ENCODE measurements around the gene TBPL1. TPM values are rescaled to one million over a fixed set of nuclear protein-coding genes. Genes with fewer than 3 reads are reported as not detected.

The TBPL1 gene
- total RNA-seq, 1 experiment from 2014 or later = 40.7 TPM

GRCh38 chr6:133985970-133986369 is 32.9 kb downstream of the TBPL1 start:
- no peaks in the 10 kb centered on the region for H3K27me3 ChIP-seq
- DNase-seq = no peak
- peaks cover 38% of the 10 kb centered on the region for H3K36me3 ChIP-seq
- H3K9me3 ChIP-seq = no peaks in the 10 kb centered on the region
- no peak overlapping the region for H3K4me3 ChIP-seq

- Histone ChIP-seq H3K27me3 (no peaks in the 10 kb centered on the region), H3K36me3 (peaks cover 28% of the 10 kb centered on the region), H3K4me3 (no peak overlapping the region), H3K9me3 (no peaks in the 10 kb centered on the region)
- DNase-seq = no peak
Observed at GRCh38 chr6:133986942-133987341, 33.9 kb downstream of the TBPL1 start.

GRCh38 chr6:133989525-133989924 is 36.5 kb downstream of the TBPL1 start:
- no peak for DNase-seq

GRCh38 chr6:133990321-133990720 is 37.3 kb downstream of the TBPL1 start:
- Histone ChIP-seq H3K27me3 (no peaks in the 10 kb centered on the region), H3K9me3 (no peaks in the 10 kb centered on the region), H3K4me3 (no peak overlapping the region), H3K36me3 (peaks cover 8% of the 10 kb centered on the region)
- DNase-seq = no peak

More at GRCh38 chr6:133989525-133989924, 36.5 kb downstream of the TBPL1 start:
- no peaks in the 10 kb centered on the region for H3K9me3 ChIP-seq
- no peak overlapping the region for H3K4me3 ChIP-seq
- peaks cover 12% of the 10 kb centered on the region for H3K36me3 ChIP-seq
- no peaks in the 10 kb centered on the region for H3K27me3 ChIP-seq

- H3K36me3 ChIP-seq = peaks cover 8% of the 10 kb centered on the region
- DNase-seq = peak; percentile 44
- H3K9me3 ChIP-seq = no peaks in the 10 kb centered on the region
- no peaks in the 10 kb centered on the region for H3K27me3 ChIP-seq
- no peak overlapping the region for H3K4me3 ChIP-seq
Observed at GRCh38 chr6:133991096-133991593, 38.1 kb downstream of the TBPL1 start.

- no peaks in the 10 kb centered on the region for H3K27me3 ChIP-seq
- DNase-seq = no peak
- H3K4me3 ChIP-seq = no peak overlapping the region
- H3K36me3 ChIP-seq = peaks cover 3% of the 10 kb centered on the region; the same call in 1 of the 2 replicates
- no peaks in the 10 kb centered on the region for H3K9me3 ChIP-seq
Observed at GRCh38 chr6:133992992-133993680, 40.1 kb downstream of the TBPL1 start.

GRCh38 chr6:133995296-133995695 is 42.3 kb downstream of the TBPL1 start:
- Histone ChIP-seq H3K27me3 (no peaks in the 10 kb centered on the region), H3K9me3 (no peaks in the 10 kb centered on the region), H3K4me3 (no peak overlapping the region), H3K36me3 (no peaks in the 10 kb centered on the region; the same call in 1 of the 2 replicates)
- no peak for DNase-seq

GRCh38 chr6:133995758-133996157 is 42.7 kb downstream of the TBPL1 start:
- no peak overlapping the region for H3K4me3 ChIP-seq
- no peaks in the 10 kb centered on the region for H3K9me3 ChIP-seq
- H3K36me3 ChIP-seq = no peaks in the 10 kb centered on the region; the same call in 1 of the 2 replicates
- no peak for DNase-seq
- H3K27me3 ChIP-seq = no peaks in the 10 kb centered on the region

- no peaks in the 10 kb centered on the region for H3K9me3 ChIP-seq
- H3K36me3 ChIP-seq = no peaks in the 10 kb centered on the region
- H3K27me3 ChIP-seq = no peaks in the 10 kb centered on the region
- DNase-seq = no peak
- no peak overlapping the region for H3K4me3 ChIP-seq
Observed at GRCh38 chr6:133997267-133997666, 44.2 kb downstream of the TBPL1 start.

- H3K4me3 ChIP-seq = no peak overlapping the region
- no peaks in the 10 kb centered on the region for H3K36me3 ChIP-seq
- H3K9me3 ChIP-seq = no peaks in the 10 kb centered on the region
- no peak for DNase-seq
- no peaks in the 10 kb centered on the region for H3K27me3 ChIP-seq
Observed at GRCh38 chr6:133999305-133999704, 46.3 kb downstream of the TBPL1 start.

- Histone ChIP-seq H3K4me3 (no peak overlapping the region), H3K36me3 (no peaks in the 10 kb centered on the region), H3K9me3 (no peaks in the 10 kb centered on the region), H3K27me3 (no peaks in the 10 kb centered on the region)
- DNase-seq = no peak
Observed at GRCh38 chr6:134000443-134000842, 47.4 kb downstream of the TBPL1 start.

GRCh38 chr6:134002821-134003220 is 49.8 kb downstream of the TBPL1 start:
- no peaks in the 10 kb centered on the region for H3K27me3 ChIP-seq
- H3K4me3 ChIP-seq = no peak overlapping the region
- H3K9me3 ChIP-seq = no peaks in the 10 kb centered on the region
- H3K36me3 ChIP-seq = no peaks in the 10 kb centered on the region
- no peak for DNase-seq

- Histone ChIP-seq H3K27me3 (no peaks in the 10 kb centered on the region), H3K4me3 (no peak overlapping the region), H3K9me3 (no peaks in the 10 kb centered on the region), H3K36me3 (no peaks in the 10 kb centered on the region)
- no peak for DNase-seq
Observed at GRCh38 chr6:134003542-134003951, 50.5 kb downstream of the TBPL1 start.

GRCh38 chr6:134004714-134005113 is 51.7 kb downstream of the TBPL1 start:
- Histone ChIP-seq H3K27me3 (no peaks in the 10 kb centered on the region), H3K9me3 (no peaks in the 10 kb centered on the region), H3K4me3 (no peak overlapping the region), H3K36me3 (no peaks in the 10 kb centered on the region)
- DNase-seq = peak; percentile 55

- no peak overlapping the region for H3K4me3 ChIP-seq
- H3K36me3 ChIP-seq = no peaks in the 10 kb centered on the region
- H3K9me3 ChIP-seq = no peaks in the 10 kb centered on the region
- peak; percentile 7 for DNase-seq
- H3K27me3 ChIP-seq = no peaks in the 10 kb centered on the region
Observed at GRCh38 chr6:134005800-134006199, 52.8 kb downstream of the TBPL1 start.

- no peak for DNase-seq
- H3K36me3 ChIP-seq = no peaks in the 10 kb centered on the region
- H3K27me3 ChIP-seq = no peaks in the 10 kb centered on the region
- no peak overlapping the region for H3K4me3 ChIP-seq
- no peaks in the 10 kb centered on the region for H3K9me3 ChIP-seq
Observed at GRCh38 chr6:134007077-134007476, 54.1 kb downstream of the TBPL1 start.

GRCh38 chr6:134009876-134010275 is 56.9 kb downstream of the TBPL1 start:
- Histone ChIP-seq H3K27me3 (no peaks in the 10 kb centered on the region), H3K4me3 (no peak overlapping the region), H3K36me3 (no peaks in the 10 kb centered on the region), H3K9me3 (no peaks in the 10 kb centered on the region)
- no peak for DNase-seq

- DNase-seq = no peak
- no peaks in the 10 kb centered on the region for H3K36me3 ChIP-seq
- no peaks in the 10 kb centered on the region for H3K9me3 ChIP-seq
- H3K4me3 ChIP-seq = no peak overlapping the region
- no peaks in the 10 kb centered on the region for H3K27me3 ChIP-seq
Observed at GRCh38 chr6:134010400-134010799, 57.4 kb downstream of the TBPL1 start.

Measured in MG63 (cell line).